ENCODE data around the gene C2orf76. TPM values are rescaled to one million over a fixed set of nuclear protein-coding genes. Genes with fewer than 3 reads are reported as not detected.

C2orf76 gene
- total RNA-seq, 2 experiments from 2014 or later = 5.8 to 6.6 TPM

GRCh38 chr2:119352357-119352756 lies 14.3 kb downstream of the C2orf76 start:
- ChIA-PET POLR2A (interaction anchor here (0.7 to 4.4 kb wide), 2 partner anchors 13 to 15 kb away, joined by 3 to 22 read pairs; partner anchors contain the start of genes C2orf76 and DBI), CTCF (no interaction called here)
- no peak overlapping the region for H3K27ac Mint-ChIP-seq
- H3K27me3 Mint-ChIP-seq (ENCODE audit: low read depth) = no peaks in the 10 kb centered on the region
- peaks cover 7% of the 10 kb centered on the region for H3K4me1 Mint-ChIP-seq (ENCODE audit: low read depth)
- no peaks in the 10 kb centered on the region for H3K9me3 Mint-ChIP-seq (ENCODE audit: insufficient read depth)
- no peak overlapping the region for H3K4me3 Mint-ChIP-seq
- H3K36me3 Mint-ChIP-seq (ENCODE audit: low read depth) = no peaks in the 10 kb centered on the region
- DNase-seq (no peak), ATAC-seq (no peak)

- Mint-ChIP-seq H3K4me1 (ENCODE audit: low read depth) (peaks cover under 1% of the 10 kb centered on the region), H3K27me3 (ENCODE audit: low read depth) (no peaks in the 10 kb centered on the region), H3K36me3 (ENCODE audit: low read depth) (no peaks in the 10 kb centered on the region), H3K9me3 (ENCODE audit: insufficient read depth) (no peaks in the 10 kb centered on the region), H3K27ac (no peak overlapping the region), H3K4me3 (no peak overlapping the region)
- ChIA-PET CTCF (interaction anchor here (1.6 kb wide), 1 partner anchor 469 kb away, joined by 4 read pairs; no protein-coding TSS in a partner anchor), POLR2A (interaction anchor here (4.4 kb wide), 1 partner anchor 17 kb away, joined by 22 read pairs; the partner anchor contains the start of genes C2orf76 and DBI)
- no peak for ATAC-seq
- no peak for DNase-seq
Measured at GRCh38 chr2:119350311-119350998, 16.2 kb downstream of the C2orf76 start.

GRCh38 chr2:119349289-119349688 lies 17.3 kb downstream of the C2orf76 start:
- Mint-ChIP-seq H3K9me3 (ENCODE audit: insufficient read depth) (no peaks in the 10 kb centered on the region), H3K36me3 (ENCODE audit: low read depth) (no peaks in the 10 kb centered on the region), H3K4me3 (no peak overlapping the region), H3K4me1 (ENCODE audit: low read depth) (no peaks in the 10 kb centered on the region), H3K27me3 (ENCODE audit: low read depth) (no peaks in the 10 kb centered on the region), H3K27ac (no peak overlapping the region)
- CTCF ChIA-PET = interaction anchor here (1.5 kb wide), 1 partner anchor 9 kb away, joined by 3 read pairs; no protein-coding TSS in a partner anchor
- ATAC-seq (no peak), DNase-seq (no peak)
- POLR2A ChIA-PET = interaction anchor here (1.0 to 4.4 kb wide), 2 partner anchors 10 to 18 kb away, joined by 3 to 22 read pairs; partner anchors contain the start of genes C2orf76 and DBI

- ATAC-seq (no peak), DNase-seq (no peak)
- Mint-ChIP-seq H3K27ac (no peak overlapping the region), H3K9me3 (ENCODE audit: insufficient read depth) (no peaks in the 10 kb centered on the region), H3K27me3 (ENCODE audit: low read depth) (no peaks in the 10 kb centered on the region), H3K36me3 (ENCODE audit: low read depth) (peaks cover 3% of the 10 kb centered on the region), H3K4me1 (ENCODE audit: low read depth) (peaks cover 22% of the 10 kb centered on the region), H3K4me3 (no peak overlapping the region)
- POLR2A ChIA-PET = no interaction called here
- CTCF ChIA-PET = no interaction called here
Measured at GRCh38 chr2:119341684-119342083, 24.9 kb downstream of the C2orf76 start.

GRCh38 chr2:119339562-119339923 lies 27.1 kb downstream of the C2orf76 start:
- peak; percentile 48 for ATAC-seq

GRCh38 chr2:119338826-119339561 lies 27.6 kb downstream of the C2orf76 start:
- Mint-ChIP-seq H3K9me3 (ENCODE audit: insufficient read depth) (no peaks in the 10 kb centered on the region), H3K27me3 (ENCODE audit: low read depth) (no peaks in the 10 kb centered on the region), H3K36me3 (ENCODE audit: low read depth) (peaks cover 3% of the 10 kb centered on the region), H3K27ac (peak overlapping the region; percentile 90), H3K4me1 (ENCODE audit: low read depth) (peaks cover 22% of the 10 kb centered on the region), H3K4me3 (peak overlapping the region; percentile 57)
- ChIA-PET CTCF (interaction anchor here (0.9 kb wide), 1 partner anchor 29 kb away, joined by 3 read pairs; no protein-coding TSS in a partner anchor), POLR2A (interaction anchor here (0.8 to 2.0 kb wide), 3 partner anchors 10 to 28 kb away, joined by 3 to 14 read pairs (median 5); partner anchors contain the start of genes C2orf76 and DBI)
- DNase-seq (peak; percentile 79), ATAC-seq (peak; percentile 99)

More at GRCh38 chr2:119339562-119339923, 27.1 kb downstream of the C2orf76 start:
- Mint-ChIP-seq H3K4me3 (no peak overlapping the region), H3K27ac (peak overlapping the region; percentile 90), H3K9me3 (ENCODE audit: insufficient read depth) (no peaks in the 10 kb centered on the region), H3K4me1 (ENCODE audit: low read depth) (peaks cover 22% of the 10 kb centered on the region), H3K36me3 (ENCODE audit: low read depth) (peaks cover 3% of the 10 kb centered on the region), H3K27me3 (ENCODE audit: low read depth) (no peaks in the 10 kb centered on the region)
- ChIA-PET CTCF (interaction anchor here (0.9 kb wide), 1 partner anchor 28 kb away, joined by 3 read pairs; no protein-coding TSS in a partner anchor), POLR2A (interaction anchor here (0.8 to 2.0 kb wide), 2 partner anchors 10 to 27 kb away, joined by 3 to 14 read pairs; partner anchors contain the start of genes C2orf76 and DBI)
- no peak for DNase-seq

GRCh38 chr2:119338272-119338671 lies 28.4 kb downstream of the C2orf76 start:
- ChIA-PET CTCF (no interaction called here), POLR2A (interaction anchor here (1.0 kb wide), 1 partner anchor 29 kb away, joined by 5 read pairs; the partner anchor contains the start of genes C2orf76 and DBI)
- Mint-ChIP-seq H3K27ac (peak overlapping the region; percentile 90), H3K27me3 (ENCODE audit: low read depth) (no peaks in the 10 kb centered on the region), H3K4me1 (ENCODE audit: low read depth) (peaks cover 22% of the 10 kb centered on the region), H3K4me3 (no peak overlapping the region), H3K36me3 (ENCODE audit: low read depth) (peaks cover 3% of the 10 kb centered on the region), H3K9me3 (ENCODE audit: insufficient read depth) (no peaks in the 10 kb centered on the region)
- ATAC-seq (no peak), DNase-seq (no peak)

GRCh38 chr2:119337749-119338148 lies 28.9 kb downstream of the C2orf76 start:
- ChIA-PET POLR2A (interaction anchor here (1.0 kb wide), 1 partner anchor 29 kb away, joined by 5 read pairs; the partner anchor contains the start of genes C2orf76 and DBI), CTCF (no interaction called here)
- H3K9me3 Mint-ChIP-seq (ENCODE audit: insufficient read depth) = no peaks in the 10 kb centered on the region
- no peak overlapping the region for H3K27ac Mint-ChIP-seq
- ATAC-seq (no peak), DNase-seq (no peak)
- no peaks in the 10 kb centered on the region for H3K27me3 Mint-ChIP-seq (ENCODE audit: low read depth)
- peaks cover 3% of the 10 kb centered on the region for H3K36me3 Mint-ChIP-seq (ENCODE audit: low read depth)
- no peak overlapping the region for H3K4me3 Mint-ChIP-seq
- H3K4me1 Mint-ChIP-seq (ENCODE audit: low read depth) = peaks cover 22% of the 10 kb centered on the region

- peaks cover 8% of the 10 kb centered on the region for H3K4me1 Mint-ChIP-seq (ENCODE audit: low read depth)
- POLR2A ChIA-PET = no interaction called here
- no peak for DNase-seq
Measured at GRCh38 chr2:119333833-119334232, 32.8 kb downstream of the C2orf76 start.

GRCh38 chr2:119333360-119333759 lies 33.3 kb downstream of the C2orf76 start:
- Mint-ChIP-seq H3K27me3 (ENCODE audit: low read depth) (no peaks in the 10 kb centered on the region), H3K4me1 (ENCODE audit: low read depth) (peaks cover 4% of the 10 kb centered on the region), H3K36me3 (ENCODE audit: low read depth) (no peaks in the 10 kb centered on the region), H3K27ac (no peak overlapping the region), H3K9me3 (ENCODE audit: insufficient read depth) (no peaks in the 10 kb centered on the region), H3K4me3 (no peak overlapping the region)
- DNase-seq (no peak), ATAC-seq (no peak)
- POLR2A ChIA-PET = no interaction called here
- CTCF ChIA-PET = no interaction called here

More at GRCh38 chr2:119333833-119334232, 32.8 kb downstream of the C2orf76 start:
- CTCF ChIA-PET = no interaction called here
- no peak for ATAC-seq
- Mint-ChIP-seq H3K27me3 (ENCODE audit: low read depth) (no peaks in the 10 kb centered on the region), H3K4me3 (no peak overlapping the region), H3K27ac (no peak overlapping the region), H3K9me3 (ENCODE audit: insufficient read depth) (no peaks in the 10 kb centered on the region), H3K36me3 (ENCODE audit: low read depth) (no peaks in the 10 kb centered on the region)

- no peaks in the 10 kb centered on the region for H3K4me1 Mint-ChIP-seq (ENCODE audit: low read depth)
- no peak for ATAC-seq
- DNase-seq = no peak
- H3K9me3 Mint-ChIP-seq (ENCODE audit: insufficient read depth) = no peaks in the 10 kb centered on the region
- H3K27ac Mint-ChIP-seq = no peak overlapping the region
- no peaks in the 10 kb centered on the region for H3K36me3 Mint-ChIP-seq (ENCODE audit: low read depth)
- H3K4me3 Mint-ChIP-seq = no peak overlapping the region
- H3K27me3 Mint-ChIP-seq (ENCODE audit: low read depth) = no peaks in the 10 kb centered on the region
- CTCF ChIA-PET = no interaction called here
- POLR2A ChIA-PET = no interaction called here
Measured at GRCh38 chr2:119332953-119333352, 33.7 kb downstream of the C2orf76 start.

GRCh38 chr2:119327431-119327830 lies 39.2 kb downstream of the C2orf76 start:
- Mint-ChIP-seq H3K27me3 (ENCODE audit: low read depth) (no peaks in the 10 kb centered on the region), H3K4me1 (ENCODE audit: low read depth) (no peaks in the 10 kb centered on the region), H3K9me3 (ENCODE audit: insufficient read depth) (no peaks in the 10 kb centered on the region), H3K4me3 (no peak overlapping the region), H3K27ac (no peak overlapping the region), H3K36me3 (ENCODE audit: low read depth) (no peaks in the 10 kb centered on the region)
- no peak for ATAC-seq
- ChIA-PET CTCF (interaction anchor here (0.9 to 1.0 kb wide), 2 partner anchors 17 kb away, joined by 3 read pairs; no protein-coding TSS in a partner anchor), POLR2A (no interaction called here)
- DNase-seq = no peak
